OCI-LY7 (cell line): ENCODE measurements around the gene RBM44. TPM values are rescaled to one million over a fixed set of nuclear protein-coding genes. Genes with fewer than 3 reads are reported as not detected.

Experiments
- BruUV-seq: library from RNA; stranded (reverse); fragments of 400-500 nt; replicated peaks from 2 replicates; lab custom pipeline; 2021; lab: Mats Ljungman, UMichigan
- CTCF ChIA-PET: fragments of 300-600 bp; sonication (Branson Sonifier 250); formaldehyde crosslinking; loops from one replicate; lab custom pipeline; 2022; ENCODE audit warnings: antibody characterized with exemption; ENCODE audit not compliant: unreplicated experiment; lab: Charles Lee
- POLR2A ChIA-PET: fragments of 300-600 bp; sonication (Branson Sonifier 250); formaldehyde crosslinking; loops from one replicate; lab custom pipeline; 2022; ENCODE audit warnings: antibody characterized with exemption; lab: Charles Lee
- DNase-seq: peaks from one replicate; pipeline ENCODE4 v3.0.0-alpha.2; 2015; ENCODE audit warnings: low spot score
- H2AFZ ChIP-seq: fragments of 200-600 bp; sonication (generic), shearing (Covaris generic); 2 replicates; pipeline ENCODE4 v1.6.1; 2014; ENCODE audit warnings: mild to moderate bottlenecking, antibody characterized with exemption, low read length, moderate library complexity
- H3K27ac ChIP-seq: fragments of 200-600 bp; sonication (generic); 2 replicates; pipeline ENCODE4 v1.5.1; 2014; ENCODE audit warnings: mixed run types, low read depth, mild to moderate bottlenecking, moderate library complexity, low read length, inconsistent platforms; ENCODE audit not compliant: poor library complexity, severe bottlenecking
- H3K36me3 ChIP-seq: fragments of 200-600 bp; sonication (generic); 2 replicates; pipeline ENCODE4 v1.6.1; 2014; ENCODE audit warnings: mild to moderate bottlenecking, antibody characterized with exemption, low read length, moderate library complexity, mixed read lengths; ENCODE audit not compliant: insufficient read depth
- H3K4me1 ChIP-seq: fragments of 200-600 bp; sonication (generic); 2 replicates; pipeline ENCODE4 v1.5.1; 2014; ENCODE audit warnings: mild to moderate bottlenecking, low read length; ENCODE audit not compliant: insufficient read depth, poor library complexity, severe bottlenecking
- H3K4me2 ChIP-seq: fragments of 200-600 bp; sonication (generic); 2 replicates; pipeline ENCODE4 v1.6.1; 2014; ENCODE audit warnings: mild to moderate bottlenecking, low read length
- H3K4me3 ChIP-seq: fragments of 200-600 bp; sonication (generic); 2 replicates; pipeline ENCODE4 v1.5.1; 2014; ENCODE audit warnings: mild to moderate bottlenecking, low read depth, low read length; ENCODE audit not compliant: poor library complexity, severe bottlenecking
- H3K79me2 ChIP-seq: fragments of 200-600 bp; sonication (generic); 2 replicates; pipeline ENCODE4 v1.6.1; 2016; ENCODE audit warnings: low read depth, mild to moderate bottlenecking, low read length, moderate library complexity, mixed read lengths; ENCODE audit not compliant: insufficient read depth
- H3K9me2 ChIP-seq: fragments of 200-600 bp; sonication (generic); 2 replicates; pipeline ENCODE4 v1.6.1; 2016; ENCODE audit warnings: mild to moderate bottlenecking, low read length, mixed read lengths; ENCODE audit not compliant: insufficient read depth
- H3K9me3 ChIP-seq: fragments of 200-600 bp; sonication (generic); 2 replicates; pipeline ENCODE4 v1.6.1; 2014; ENCODE audit warnings: mild to moderate bottlenecking, mixed run types, low read length, mixed read lengths
- H4K20me1 ChIP-seq: fragments of 200-600 bp; sonication (generic); 2 replicates; pipeline ENCODE4 v1.6.1; 2014; ENCODE audit warnings: mild to moderate bottlenecking, antibody characterized with exemption, low read length, moderate library complexity, mixed read lengths; ENCODE audit not compliant: insufficient read depth
- CTCF ChIP-seq: fragments of 200-600 bp; sonication (generic); conservative IDR thresholded peaks from 2 replicates; pipeline ENCODE4 v1.5.1; 2014; ENCODE audit warnings: mild to moderate bottlenecking, antibody characterized with exemption, low read length, moderate library complexity, mixed read lengths
- EZH2phosphoT487 ChIP-seq: fragments of 200-600 bp; sonication (generic); IDR thresholded peaks from 2 replicates; pipeline ENCODE4 v1.6.1; 2018; ENCODE audit warnings: low read depth, borderline replicate concordance, mild to moderate bottlenecking, mixed run types, antibody characterized with exemption, low read length, moderate library complexity, mixed read lengths
- intact Hi-C: fragments of 100-400 bp; cut with micrococcal nuclease; formaldehyde crosslinking; loops from one replicate; pipeline ENCODE4 v1.10.0; 2022; ENCODE audit not compliant: unreplicated experiment
- total RNA-seq, 2 experiments: library from RNA; depleted of rRNA in 1 of 2; stranded (reverse); fragments of >200 nt in 1 of 2; shearing (Covaris generic) in 1 of 2; gene quantifications; 2 replicates each; pipeline ENCODE4 v1.2.3, GENCODE V29; 2014 to 2022

Gene RBM44
- total RNA-seq, 2 experiments from 2014 or later = 0.72 to 1.2 TPM

GRCh38 chr2:237882510-237883481, 84.2 kb downstream of the RBM44 start:
- H3K4me1 ChIP-seq = no peaks in the 10 kb centered on the region
- H4K20me1 ChIP-seq = no peaks in the 10 kb centered on the region
- BruUV-seq = no TSS peak
- H3K9me2 ChIP-seq = no peaks in the 10 kb centered on the region
- H3K27ac ChIP-seq = no peak overlapping the region
- intact Hi-C loops = no loop called here
- DNase-seq = no peak
- no peaks in the 10 kb centered on the region for H3K79me2 ChIP-seq
- H3K4me3 ChIP-seq = no peak overlapping the region
- H2AFZ ChIP-seq = no peak overlapping the region
- H3K4me2 ChIP-seq = no peak overlapping the region
- H3K36me3 ChIP-seq = no peaks in the 10 kb centered on the region
- H3K9me3 ChIP-seq = no peaks in the 10 kb centered on the region
- ChIA-PET CTCF (no interaction called here), POLR2A (no interaction called here)
- no peak for TF ChIP-seq CTCF
- no peak for TF ChIP-seq EZH2phosphoT487

- H3K36me3 ChIP-seq = no peaks in the 10 kb centered on the region
- H4K20me1 ChIP-seq = no peaks in the 10 kb centered on the region
- ChIA-PET CTCF (no interaction called here), POLR2A (no interaction called here)
- H3K9me3 ChIP-seq = no peaks in the 10 kb centered on the region
- no peaks in the 10 kb centered on the region for H3K4me1 ChIP-seq
- H3K27ac ChIP-seq = no peak overlapping the region
- H3K4me2 ChIP-seq = no peak overlapping the region
- no TSS peak for BruUV-seq
- H3K79me2 ChIP-seq = no peaks in the 10 kb centered on the region
- no peak for DNase-seq
- no peak overlapping the region for H3K4me3 ChIP-seq
- intact Hi-C loops = no loop called here
- H3K9me2 ChIP-seq = no peaks in the 10 kb centered on the region
- no peak for TF ChIP-seq CTCF
- no peak overlapping the region for H2AFZ ChIP-seq
Measured at GRCh38 chr2:237883951-237884446, 85.4 kb downstream of the RBM44 start.

- no peak for TF ChIP-seq EZH2phosphoT487
- no peak for TF ChIP-seq CTCF
- Histone ChIP-seq H3K4me2 (no peak overlapping the region), H2AFZ (no peak overlapping the region), H3K27ac (no peak overlapping the region), H3K36me3 (no peaks in the 10 kb centered on the region), H3K9me3 (no peaks in the 10 kb centered on the region), H4K20me1 (no peaks in the 10 kb centered on the region), H3K79me2 (no peaks in the 10 kb centered on the region), H3K4me1 (no peaks in the 10 kb centered on the region), H3K9me2 (no peaks in the 10 kb centered on the region), H3K4me3 (no peak overlapping the region)
- intact Hi-C loops = no loop called here
- BruUV-seq = no TSS peak
- ChIA-PET POLR2A (no interaction called here), CTCF (no interaction called here)
- no peak for DNase-seq
Measured at GRCh38 chr2:237884681-237885080, 86.1 kb downstream of the RBM44 start.
